Stimulated activated CD8-positive, alpha-beta memory T cell treated with anti-CD3 and anti-CD28 coated beads, Interleukin-12 subunit alpha, Interleukin-12 subunit beta, amount 100 ng/mL, for 4 hours (primary cell): ENCODE data around the gene ENDOD1.

ENCODE experiments used
- DNase-seq: peaks from one replicate; pipeline ENCODE4 v3.0.0-alpha.2; 2020; ENCODE audit warnings: low read depth

ENDOD1 gene

GRCh38 chr11:95076981-95077380 is 12.7 kb upstream of the ENDOD1 start:
- DNase-seq: no peak

- no peak for DNase-seq
Measured at GRCh38 chr11:95078526-95078925, 11.1 kb upstream of the ENDOD1 start.

- DNase-seq: no peak
Measured at GRCh38 chr11:95081010-95081409, 8.6 kb upstream of the ENDOD1 start.

DNA sequence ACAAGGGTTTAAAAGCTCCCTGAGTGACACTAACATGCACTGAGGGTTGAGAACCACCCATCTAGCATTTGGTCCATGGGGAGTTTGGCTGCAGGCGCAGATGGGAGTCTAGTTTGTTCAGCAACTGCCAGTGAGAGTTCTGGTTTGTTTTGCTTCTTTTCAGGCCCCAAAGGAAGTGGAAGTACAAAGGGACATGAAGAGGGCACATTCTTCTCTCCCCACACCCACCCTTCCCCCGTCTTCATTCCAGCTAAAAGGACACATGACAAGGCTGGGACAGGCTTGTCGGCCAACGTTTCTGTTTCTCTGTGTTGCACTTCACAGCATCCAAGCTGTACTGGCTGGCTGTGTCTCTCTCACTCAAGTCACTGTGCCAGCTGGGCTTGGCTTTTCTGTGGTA is 8.2 kb upstream of the ENDOD1 start:
- no peak for DNase-seq

DNA sequence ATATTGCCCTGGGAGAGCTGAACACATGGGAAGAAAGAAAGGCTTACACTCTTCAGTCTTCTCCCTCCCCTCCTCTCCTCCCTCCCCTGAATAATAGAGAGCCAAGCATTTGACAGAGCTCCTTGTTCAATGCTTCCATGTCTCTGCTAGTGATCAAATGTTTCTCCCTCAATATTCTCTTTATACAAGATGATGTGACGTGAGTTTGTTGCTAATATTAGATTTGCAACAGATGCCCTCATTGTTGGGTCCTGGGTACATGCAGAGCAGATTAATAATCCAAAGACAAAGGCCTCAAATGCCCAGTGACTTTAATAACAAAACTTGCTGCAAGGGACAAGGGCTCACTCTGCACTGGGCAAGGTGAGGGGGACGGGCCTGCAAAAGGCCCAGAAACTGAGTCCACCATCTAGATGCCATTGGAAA is 7.1 kb upstream of the ENDOD1 start:
- no peak for DNase-seq

- no peak for DNase-seq
Measured at GRCh38 chr11:95084509-95084908, 5.1 kb upstream of the ENDOD1 start.

DNA sequence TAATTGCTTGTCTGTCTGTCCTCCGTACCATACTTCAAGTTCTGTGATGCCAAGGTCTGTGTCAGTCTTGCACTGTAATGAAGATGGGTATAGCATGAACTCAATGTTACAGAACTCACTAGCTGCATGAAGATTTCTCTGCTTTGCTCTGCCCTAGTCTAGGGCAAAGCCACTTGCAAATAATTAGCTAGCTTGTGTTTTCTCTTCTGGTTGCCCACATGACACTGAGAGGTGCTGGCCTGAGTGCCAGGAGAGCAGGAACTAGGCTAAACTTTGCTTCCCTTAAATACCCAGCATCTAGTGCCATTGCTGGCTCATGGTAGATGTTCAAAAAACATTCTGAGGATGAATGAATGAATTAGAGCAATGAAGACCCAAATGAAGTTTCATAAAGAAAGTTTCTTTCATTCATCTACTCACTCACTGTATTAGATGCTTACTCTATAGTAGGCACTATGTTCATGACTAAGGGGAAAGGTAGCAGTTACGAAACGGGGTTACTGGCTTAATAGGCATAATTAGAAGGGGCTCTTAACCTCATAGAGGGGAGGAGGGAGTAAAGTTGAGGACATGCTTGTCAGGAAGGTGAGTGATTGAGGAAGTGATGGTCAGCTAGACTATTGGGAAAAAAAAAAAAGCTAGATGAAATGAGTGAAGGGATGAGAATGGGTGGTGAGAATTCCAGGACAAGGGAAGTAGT is 4.4 kb upstream of the ENDOD1 start:
- no peak for DNase-seq

- DNase-seq: no peak
Measured at GRCh38 chr11:95086151-95086550, 3.5 kb upstream of the ENDOD1 start.

DNA sequence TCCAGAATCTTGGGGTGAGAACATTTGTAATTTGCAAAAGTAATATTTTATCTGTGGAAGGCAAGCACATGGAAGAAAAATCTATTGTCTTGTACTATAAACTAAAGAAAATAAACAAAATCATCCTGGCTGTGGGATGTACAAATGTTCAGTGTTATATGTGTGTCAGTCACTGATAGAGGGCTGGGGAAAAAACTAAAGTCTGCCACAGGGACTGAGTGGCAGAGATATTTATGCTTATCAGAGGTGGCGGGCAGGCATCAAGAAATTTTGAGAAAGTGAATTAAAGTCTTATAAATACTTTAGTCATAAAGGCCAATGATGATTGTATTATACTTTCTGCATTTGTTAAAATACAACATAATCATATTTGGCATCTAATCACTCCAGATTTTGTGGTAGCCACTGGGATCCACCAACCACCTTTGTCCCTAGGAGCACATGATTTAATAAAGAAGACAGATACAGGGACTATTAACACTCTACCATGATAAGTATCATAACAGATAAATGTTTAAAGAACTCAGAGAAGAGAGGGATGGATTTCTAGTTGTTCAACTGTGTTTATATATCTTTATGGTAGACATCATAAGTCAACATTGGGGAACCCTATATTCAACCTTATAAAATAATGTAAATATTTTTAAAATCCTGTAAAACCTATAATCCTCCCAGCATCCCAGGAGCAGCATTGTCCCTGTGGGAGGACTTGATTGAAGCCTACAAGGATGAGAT is 2.6 kb upstream of the ENDOD1 start:
- DNase-seq: no peak

- no peak for DNase-seq
Measured at GRCh38 chr11:95088946-95089619, 563 bp upstream of the ENDOD1 start.

DNA sequence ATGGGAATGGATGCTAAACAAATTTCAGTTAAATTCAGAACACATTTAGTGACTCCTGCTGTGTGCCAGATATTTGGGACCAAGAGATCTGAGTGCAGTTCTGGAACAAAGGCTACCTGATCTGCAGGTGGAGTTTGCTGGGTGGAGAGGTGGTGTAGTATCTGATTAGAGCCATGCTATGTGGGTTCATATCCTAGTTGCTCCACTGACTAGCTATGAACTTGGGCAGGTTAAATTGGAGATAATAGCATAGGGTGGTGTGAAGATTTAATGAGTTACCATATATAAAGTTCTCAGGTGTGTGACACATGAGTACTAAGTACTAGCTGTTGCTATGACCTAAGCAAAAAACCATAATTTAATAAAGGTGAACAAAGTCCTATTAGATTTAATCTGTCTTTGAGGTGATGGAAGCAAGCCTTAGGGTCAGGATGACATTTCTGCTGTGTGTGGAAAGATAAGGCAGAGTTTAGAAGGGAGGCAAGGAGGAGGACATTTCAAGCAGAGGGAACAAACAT is 2.1 kb downstream of the ENDOD1 start:
- no peak for DNase-seq

DNA sequence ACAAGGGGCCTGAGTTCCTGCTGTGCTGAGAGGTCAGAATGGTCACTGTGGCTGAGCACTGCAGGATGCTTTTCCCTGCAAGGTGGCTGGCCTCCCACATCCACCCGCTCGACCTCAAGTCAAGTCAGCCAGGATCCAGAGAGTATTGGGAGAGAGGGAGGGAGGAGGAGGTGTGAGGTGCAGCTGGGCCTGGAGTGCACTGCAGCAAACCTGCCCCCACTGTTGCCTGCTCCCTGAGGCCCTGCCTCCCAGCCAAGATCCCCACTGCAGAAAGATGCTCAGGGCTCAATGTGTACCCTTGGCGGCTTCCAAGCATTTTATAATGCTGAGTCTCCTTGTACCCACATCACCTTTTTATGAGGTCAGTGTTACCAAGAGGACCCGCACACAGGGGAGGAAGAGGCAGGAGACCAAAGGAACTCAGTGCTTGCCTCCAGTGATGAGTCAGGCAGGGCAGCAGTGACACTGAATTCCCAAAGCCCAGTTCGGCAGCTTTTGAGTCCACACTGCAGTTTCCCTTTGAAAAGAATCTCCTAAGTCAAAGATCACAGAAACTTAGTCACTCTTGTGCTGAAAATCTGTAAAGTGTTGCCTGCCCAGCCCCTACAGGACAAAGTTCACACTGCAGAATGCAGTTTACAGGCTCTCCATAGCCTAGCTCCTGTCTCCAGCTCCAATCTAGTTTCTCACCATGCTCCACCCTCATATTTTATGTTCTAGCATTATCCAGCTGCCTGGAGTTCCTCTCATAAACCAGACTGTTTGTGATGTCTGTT is 3.1 kb downstream of the ENDOD1 start:
- DNase-seq: no peak

DNA sequence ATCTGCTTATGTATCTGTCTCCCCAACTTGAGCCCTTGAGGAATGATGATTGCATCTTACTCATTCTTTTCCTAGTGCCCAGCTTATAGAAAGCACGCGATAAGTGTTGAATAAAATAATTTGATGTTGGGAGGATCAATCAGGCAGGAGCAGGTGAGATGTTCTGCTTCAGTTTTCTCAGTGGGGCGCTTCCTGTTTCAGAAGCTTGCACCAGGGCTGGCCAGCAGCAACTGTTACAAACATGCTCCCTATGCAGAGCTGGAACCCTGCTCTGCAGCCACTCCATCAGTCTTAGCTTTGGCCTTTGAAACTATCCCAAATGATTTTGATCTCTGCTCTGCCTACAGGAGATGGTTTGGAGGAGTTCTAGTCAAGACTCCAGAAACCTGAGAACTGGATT is 3.9 kb downstream of the ENDOD1 start:
- DNase-seq: no peak

DNA sequence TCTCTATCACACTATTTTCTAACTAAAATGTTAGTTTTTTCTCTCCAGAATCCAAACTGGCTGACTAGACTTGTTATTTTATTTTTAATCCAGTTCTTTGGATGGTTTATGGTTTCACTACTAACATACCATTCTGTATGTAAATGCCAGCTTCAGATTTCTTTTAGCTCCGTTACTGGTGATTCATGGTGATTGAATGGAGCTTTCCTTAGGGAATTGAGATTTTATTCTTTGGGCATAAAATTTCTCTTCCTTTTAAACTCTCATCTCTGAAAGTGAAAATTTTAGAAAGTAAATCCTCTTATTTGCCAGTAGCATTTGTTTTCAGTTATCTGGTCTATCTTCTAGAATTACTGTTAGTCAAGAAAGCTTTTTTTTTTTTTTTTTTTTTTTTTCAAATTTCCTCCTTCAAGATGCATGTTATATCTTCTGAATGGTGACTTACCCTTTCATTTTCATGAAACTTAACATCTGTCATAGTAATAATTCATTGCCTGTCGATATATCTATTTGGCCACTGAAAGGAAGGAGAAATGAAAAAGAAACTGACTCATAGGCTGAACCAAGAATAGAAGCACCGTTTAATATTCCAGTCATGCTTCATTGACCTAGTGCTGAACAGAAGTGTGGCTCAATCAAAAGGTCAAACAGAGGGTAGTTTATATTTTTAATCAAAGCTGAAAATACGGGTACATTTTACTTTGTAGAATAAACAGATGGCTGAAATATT is 6.4 kb downstream of the ENDOD1 start:
- DNase-seq: no peak

DNA sequence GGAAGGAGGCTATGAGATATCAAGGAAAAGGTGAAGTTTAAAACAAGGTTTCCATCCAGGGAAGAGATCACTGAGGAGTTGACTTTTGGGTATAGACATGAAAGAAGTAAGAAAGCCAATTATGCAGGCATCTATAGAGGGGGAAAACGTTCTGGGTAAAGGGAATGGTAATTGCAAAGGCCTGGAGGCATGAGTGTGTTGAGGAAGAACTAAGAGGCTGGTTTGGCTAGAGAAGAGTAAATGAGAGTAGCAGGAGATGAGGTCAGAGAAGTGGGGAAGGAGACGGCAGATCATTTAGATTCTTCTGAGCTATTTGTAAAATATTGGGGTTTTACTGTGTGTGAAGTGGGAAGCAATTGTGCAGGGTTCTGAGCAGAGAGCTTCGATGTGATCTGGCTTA is 7.6 kb downstream of the ENDOD1 start:
- no peak for DNase-seq

DNA sequence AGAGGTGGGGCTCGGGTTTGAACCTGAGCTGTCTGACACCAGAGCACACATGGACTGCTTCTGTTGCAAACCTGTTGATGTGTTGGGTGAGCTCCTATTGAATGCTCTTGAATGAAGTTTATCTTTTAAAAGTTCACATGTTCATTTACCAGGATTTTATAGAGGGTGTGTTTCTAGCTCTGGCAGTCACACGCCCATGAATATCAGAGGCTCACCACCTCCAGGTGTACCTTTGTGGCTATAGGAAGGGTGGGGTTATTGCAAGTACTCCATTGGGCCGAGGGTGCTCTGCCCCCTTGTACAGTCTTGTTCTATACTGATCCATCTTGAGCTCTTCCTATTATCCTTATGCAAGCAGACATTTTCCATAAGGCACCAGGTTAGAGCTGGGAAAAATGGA is 9.2 kb downstream of the ENDOD1 start:
- DNase-seq: no peak

GRCh38 chr11:95100191-95100648 is 10.6 kb downstream of the ENDOD1 start:
- no peak for DNase-seq

DNA sequence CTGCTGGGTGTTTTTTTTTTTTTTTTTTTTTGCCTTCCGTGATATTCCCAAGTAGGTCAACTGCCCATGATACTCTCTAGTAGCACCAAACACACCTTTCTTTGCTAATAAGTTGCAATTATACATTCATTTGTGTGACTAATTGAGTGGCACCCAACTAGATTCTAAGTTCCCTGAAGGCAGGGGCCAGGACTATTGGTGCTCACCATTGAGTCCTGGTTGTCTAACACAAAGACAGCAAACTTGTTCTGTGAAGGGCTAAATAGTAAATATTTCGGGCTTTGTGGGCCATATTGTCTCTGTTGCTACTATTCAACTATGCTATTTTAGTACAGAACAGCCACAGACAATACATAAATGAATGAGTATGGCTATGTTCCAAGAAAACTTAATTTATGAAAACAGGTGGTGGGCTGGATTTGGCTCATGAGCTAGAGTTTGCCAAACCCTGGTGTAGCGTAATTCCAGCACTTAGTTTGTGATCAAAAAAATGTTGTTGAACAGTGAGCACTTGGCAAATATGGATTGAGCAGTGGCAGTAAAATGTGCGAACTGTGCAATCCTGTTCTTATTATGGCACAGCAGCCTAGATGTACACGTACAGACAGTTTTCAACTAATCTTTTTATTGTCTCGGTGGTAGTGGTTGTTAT is 11.3 kb downstream of the ENDOD1 start:
- no peak for DNase-seq

GRCh38 chr11:95101935-95102334 is 12.3 kb downstream of the ENDOD1 start:
- no peak for DNase-seq

- no peak for DNase-seq
Measured at GRCh38 chr11:95102733-95103132, 13.1 kb downstream of the ENDOD1 start.

DNA sequence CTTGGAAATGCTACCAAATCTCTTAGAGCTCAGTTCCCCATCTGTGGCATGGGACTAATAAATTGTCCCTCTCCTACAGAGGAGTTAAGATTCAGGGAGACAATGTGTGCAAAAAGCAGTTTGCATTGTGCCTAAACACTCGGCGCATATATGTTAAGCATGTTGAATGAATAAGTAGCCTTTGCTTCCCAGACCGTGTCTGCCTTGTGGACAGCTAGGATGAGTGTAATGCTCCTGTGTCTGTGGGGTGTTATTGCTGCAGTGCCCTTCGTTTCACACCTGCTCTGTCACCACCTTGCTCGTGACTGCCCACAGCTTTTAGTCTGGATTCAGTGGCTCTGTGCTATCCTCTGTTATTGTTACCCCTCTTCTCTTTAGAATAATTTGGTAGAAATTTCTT is 14.1 kb downstream of the ENDOD1 start:
- no peak for DNase-seq
